HepG2 (cell line): ENCODE data around the gene KAZN. TPM values are rescaled to one million over a fixed set of nuclear protein-coding genes. Genes with fewer than 3 reads are reported as not detected.

Experiments used
- ATAC-seq: fragments of 200-7000 bp; cut with Tn5 transposase; 3 replicates; pipeline ENCODE4 v1.9.1; 2020; ENCODE audit warnings: mild to moderate bottlenecking, moderate library complexity
- BruUV-seq: library from RNA; stranded (reverse); fragments of 400-500 nt; replicated peaks from 2 replicates; lab custom pipeline; 2021; lab: Mats Ljungman, UMichigan
- CTCF ChIA-PET: fragments of 300-600 bp; formaldehyde crosslinking; extraction: SDS; loops from one replicate; lab custom pipeline; 2021; ENCODE audit warnings: low total read pairs, inconsistent platforms, low intra/inter-chr PET ratio; lab: Yijun Ruan, JAX
- POLR2A ChIA-PET: fragments of 350-600 bp; sonication (Branson Sonifier 250); formaldehyde crosslinking; loops from one replicate; lab custom pipeline; 2020; ENCODE audit warnings: antibody characterized with exemption, inconsistent platforms; lab: Yijun Ruan, JAX
- DNase-seq: peaks from one replicate; pipeline ENCODE4 v3.0.0-alpha.2; 2015; ENCODE audit warnings: low spot score
- FAIRE-seq: peaks from 3 replicates; lab custom pipeline; 2011; peaks lifted over from hg19 to GRCh38; lab: Jason Lieb, UNC
- H2AFZ ChIP-seq: one replicate; pipeline ENCODE4 v1.6.1; 2011; ENCODE audit warnings: low read length, inconsistent platforms
- H3K27ac ChIP-seq: fragments of 300-600 bp; 3 replicates; pipeline ENCODE4 v1.8.0; 2011; ENCODE audit warnings: mixed run types, mild to moderate bottlenecking, mixed read lengths, low read length, inconsistent platforms; ENCODE audit not compliant: insufficient read depth; ENCODE audit errors: extremely low read length
- H3K27me3 ChIP-seq, 2 experiments: fragments of 200-600 bp in 1 of 2; 2 replicates in 1 of 2; 3 replicates in 1 of 2; pipeline versions ENCODE4 v1.6.0 to v1.8.0; 2011; ENCODE audit warnings: low read length in 2 of 2, mild to moderate bottlenecking in 2 of 2, moderate library complexity in 2 of 2, inconsistent platforms in 1 of 2; ENCODE audit not compliant: insufficient read depth in 2 of 2, control insufficient read depth in 1 of 2
- H3K36me3 ChIP-seq, 2 experiments: fragments of 200-600 bp in 1 of 2; replicated peaks in 1 of 2; 2 replicates in 1 of 2; 3 replicates in 1 of 2; pipeline versions ENCODE4 v1.5.1 to v1.8.0; 2011; ENCODE audit warnings: low read length in 2 of 2, inconsistent platforms in 1 of 2; ENCODE audit not compliant: insufficient read depth in 2 of 2, control insufficient read depth in 1 of 2
- H3K4me1 ChIP-seq: 2 replicates; pipeline ENCODE4 v1.5.1; 2012; ENCODE audit warnings: low read length, inconsistent platforms; ENCODE audit not compliant: insufficient read depth
- H3K4me2 ChIP-seq: 2 replicates; pipeline ENCODE4 v1.6.0; 2011; ENCODE audit warnings: low read depth, low read length, inconsistent platforms
- H3K4me3 ChIP-seq, 3 experiments: fragments of 200-600 bp in 1 of 3; sonication (generic), shearing (Covaris generic) in 1 of 3; replicated peaks in 1 of 3; 2 replicates each; pipeline ENCODE4 v1.5.1; 2011 to 2016; ENCODE audit warnings: low read length in 3 of 3, inconsistent platforms in 2 of 3, low read depth in 2 of 3, mild to moderate bottlenecking in 2 of 3, control low read depth in 1 of 3, mixed read lengths in 1 of 3; ENCODE audit not compliant: insufficient read depth in 1 of 3
- H3K79me2 ChIP-seq: one replicate; pipeline ENCODE4 v1.6.1; 2011; ENCODE audit warnings: low read length, inconsistent platforms; ENCODE audit not compliant: insufficient read depth
- H3K9ac ChIP-seq: 2 replicates; pipeline ENCODE4 v1.6.0; 2011; ENCODE audit warnings: mild to moderate bottlenecking, low read depth, low read length, inconsistent platforms; ENCODE audit not compliant: insufficient read depth
- H3K9me3 ChIP-seq: 2 replicates; pipeline ENCODE4 v1.5.1; 2012; ENCODE audit warnings: mild to moderate bottlenecking, low read length
- H4K20me1 ChIP-seq: 2 replicates; pipeline ENCODE4 v1.6.0; 2011; ENCODE audit warnings: inconsistent platforms, mild to moderate bottlenecking, low read length, moderate library complexity; ENCODE audit not compliant: insufficient read depth
- CREB1 ChIP-seq, 2 experiments: fragments of 450-650 bp in 1 of 2; IDR thresholded peaks; 2 replicates each; pipeline ENCODE4 v1.6.1; 2016 to 2017; ENCODE audit warnings: control low read depth in 1 of 2, mild to moderate bottlenecking in 1 of 2, missing compliant biosample characterization in 1 of 2, missing genetic modification characterization in 1 of 2
- HDAC6 ChIP-seq: fragments of 200-600 bp; sonication (generic); IDR thresholded peaks from 2 replicates; pipeline ENCODE4 v1.7.0; 2017; ENCODE audit warnings: mild to moderate bottlenecking, antibody characterized with exemption, low read length, low read depth
- MLLT10 ChIP-seq: sonication (generic); formaldehyde crosslinking; IDR thresholded peaks from 2 replicates; pipeline ENCODE4 v1.4.0; 2020; ENCODE audit warnings: missing genetic modification reagents
- POGK ChIP-seq: sonication (generic); formaldehyde crosslinking; conservative IDR thresholded peaks from 2 replicates; pipeline ENCODE4 v1.8.0; 2022; ENCODE audit warnings: mild to moderate bottlenecking, moderate library complexity, missing genetic modification reagents
- ZBTB44 ChIP-seq: sonication (generic); formaldehyde crosslinking; IDR thresholded peaks from 2 replicates; pipeline ENCODE4 v1.4.0; 2020; ENCODE audit warnings: missing genetic modification reagents
- ZBTB46 ChIP-seq: sonication (generic); formaldehyde crosslinking; IDR thresholded peaks from 2 replicates; pipeline ENCODE4 v1.4.0; 2020; ENCODE audit warnings: mild to moderate bottlenecking, missing genetic modification reagents, borderline replicate concordance
- ZFP36L1 ChIP-seq: sonication (generic); formaldehyde crosslinking; IDR thresholded peaks from 2 replicates; pipeline ENCODE4 v1.8.0; 2022; ENCODE audit warnings: mild to moderate bottlenecking, missing genetic modification reagents, moderate library complexity
- ZHX2 ChIP-seq, 2 experiments: sonication (generic) in 1 of 2; formaldehyde crosslinking in 1 of 2; IDR thresholded peaks; 2 replicates each; pipeline versions ENCODE4 v1.6.1 to v1.9.0; 2014 to 2022; ENCODE audit warnings: antibody characterized with exemption in 1 of 2, borderline replicate concordance in 1 of 2, inconsistent platforms in 1 of 2, low read depth in 1 of 2, missing genetic modification reagents in 1 of 2
- ZNF224 ChIP-seq: sonication (generic); formaldehyde crosslinking; IDR thresholded peaks from 2 replicates; pipeline ENCODE4 v1.5.0; 2020; ENCODE audit warnings: mild to moderate bottlenecking, missing genetic modification reagents
- ZSCAN31 ChIP-seq: sonication (generic); formaldehyde crosslinking; IDR thresholded peaks from 2 replicates; pipeline ENCODE4 v1.5.0; 2020; ENCODE audit warnings: low read depth, mild to moderate bottlenecking, missing genetic modification reagents
- WGBS: methylation state at CpG from one replicate; pipeline ENCODE4 v1.1.6; 2017; ENCODE audit warnings: low lambda C conversion rate; 5-methylcytosine and 5-hydroxymethylcytosine counted together
- in situ Hi-C: cut with HindIII; loops from 2 replicates; pipeline ENCODE4 v1.10.0; 2017; ENCODE audit warnings: low pct_unique_long_range_greater_than_20kb; ENCODE audit not compliant: extremely low pct_ligation_motif_present
- intact Hi-C: fragments of 100-400 bp; cut with micrococcal nuclease; formaldehyde crosslinking; loops from one replicate; pipeline ENCODE4 v1.10.0; 2022; ENCODE audit not compliant: unreplicated experiment
- polyA plus RNA-seq, 8 experiments: library from polyadenylated mRNA; depleted of rRNA in 3 of 8; stranded (reverse) in 7 of 8; unstranded in 1 of 8; fragments of >200 nt; fragmentation: Illumina TruSeq in 4 of 8; extraction: Trizol in 4 of 8; gene quantifications; 2 replicates each; pipeline versions ENCODE4 v1.2.1 to v1.2.3, GENCODE V29; 2011 to 2016; ENCODE audit warnings: low read depth in 4 of 8, missing spikeins in 1 of 8, mixed read lengths in 1 of 8; ENCODE audit not compliant: insufficient read depth in 1 of 8
- total RNA-seq, 5 experiments: library from RNA; depleted of rRNA; stranded (reverse); fragments of >200 nt; fragmentation: Illumina TruSeq; extraction: Trizol; gene quantifications; 2 replicates each; pipeline ENCODE4 v1.2.3, GENCODE V29; 2016; ENCODE audit warnings: low read depth in 1 of 5

The KAZN gene
- total and polyA plus RNA-seq, 2 of the 13 experiments (the other 11 are each of a cell fraction or from before 2014, with no cell fraction given): 10.4 to 13.5 TPM

- intact Hi-C loops (no loop called here), in situ Hi-C loops (no loop called here)
- peak; percentile 77 for ATAC-seq
- Histone ChIP-seq H2AFZ (no peak overlapping the region), H3K27ac (peak overlapping the region; percentile 88), H3K9me3 (peaks cover 5% of the 10 kb centered on the region; the same call in 1 of the 2 replicates), H4K20me1 (no peaks in the 10 kb centered on the region), H3K9ac (peak overlapping the region; percentile 67), H3K4me3 (peak overlapping the region in 1 of 3 experiments; percentile 35; a peak in 2 of 6 replicates), H3K79me2 (peaks cover 51% of the 10 kb centered on the region), H3K36me3 (no peaks in the 10 kb centered on the region; a peak in 4 of 5 replicates), H3K4me1 (peaks cover 100% of the 10 kb centered on the region), H3K27me3 (no peaks in the 10 kb centered on the region), H3K4me2 (peak overlapping the region; percentile 52)
- 0% methylated on average over 6 of the region's 11 CpGs for WGBS
- peak; percentile 96 for DNase-seq
- ChIA-PET CTCF (no interaction called here), POLR2A (interaction anchor here (0.8 to 7.0 kb wide), 7 partner anchors 9 to 73 kb away, joined by 3 to 109 read pairs (median 5); no protein-coding TSS in a partner anchor)
- BruUV-seq: no TSS peak
- peak; percentile 99 for FAIRE-seq
- TF ChIP-seq ZHX2 (IDR thresholded peaks at IDR 0.05; ENCODE audit: low read depth): no peak
- peak; percentile 70; the same call in 1 of the 2 replicates for TF ChIP-seq ZHX2 (CRISPR knock-in tag; IDR thresholded peaks at IDR 0.05; ENCODE audit: borderline replicate concordance)
- TF ChIP-seq ZFP36L1 (CRISPR knock-in tag): 0 out of 2 replicates have a peak, but pooled peaks have one; percentile 76
- TF ChIP-seq ZBTB46: peak; percentile 100
- no peak for TF ChIP-seq ZNF224 (CRISPR knock-in tag)
- TF ChIP-seq HDAC6: no peak
- TF ChIP-seq ZSCAN31 (CRISPR knock-in tag): peak; percentile 71; the same call in 1 of the 2 replicates
- TF ChIP-seq MLLT10 (CRISPR knock-in tag): no peak
- no peak for TF ChIP-seq ZBTB44
- TF ChIP-seq CREB1 (IDR thresholded peaks at IDR 0.05): no peak
- peak; percentile 80 for TF ChIP-seq CREB1 (CRISPR knock-in tag; IDR thresholded peaks at IDR 0.05)
- TF ChIP-seq POGK (CRISPR knock-in tag): peak; percentile 84
These were observed 354.3 kb downstream of the KAZN start for GRCh38 chr1:14952626-14953314.
